ENCODE results near the gene GOLGA3. TPM values are rescaled to one million over a fixed set of nuclear protein-coding genes. Genes with fewer than 3 reads are reported as not detected.
A peak's percentile ranks its signal among the peaks of the same experiment; 100 is the strongest.

The GOLGA3 gene
- total RNA-seq, 2 experiments from 2014 or later = 31.5 to 34.0 TPM

DNA sequence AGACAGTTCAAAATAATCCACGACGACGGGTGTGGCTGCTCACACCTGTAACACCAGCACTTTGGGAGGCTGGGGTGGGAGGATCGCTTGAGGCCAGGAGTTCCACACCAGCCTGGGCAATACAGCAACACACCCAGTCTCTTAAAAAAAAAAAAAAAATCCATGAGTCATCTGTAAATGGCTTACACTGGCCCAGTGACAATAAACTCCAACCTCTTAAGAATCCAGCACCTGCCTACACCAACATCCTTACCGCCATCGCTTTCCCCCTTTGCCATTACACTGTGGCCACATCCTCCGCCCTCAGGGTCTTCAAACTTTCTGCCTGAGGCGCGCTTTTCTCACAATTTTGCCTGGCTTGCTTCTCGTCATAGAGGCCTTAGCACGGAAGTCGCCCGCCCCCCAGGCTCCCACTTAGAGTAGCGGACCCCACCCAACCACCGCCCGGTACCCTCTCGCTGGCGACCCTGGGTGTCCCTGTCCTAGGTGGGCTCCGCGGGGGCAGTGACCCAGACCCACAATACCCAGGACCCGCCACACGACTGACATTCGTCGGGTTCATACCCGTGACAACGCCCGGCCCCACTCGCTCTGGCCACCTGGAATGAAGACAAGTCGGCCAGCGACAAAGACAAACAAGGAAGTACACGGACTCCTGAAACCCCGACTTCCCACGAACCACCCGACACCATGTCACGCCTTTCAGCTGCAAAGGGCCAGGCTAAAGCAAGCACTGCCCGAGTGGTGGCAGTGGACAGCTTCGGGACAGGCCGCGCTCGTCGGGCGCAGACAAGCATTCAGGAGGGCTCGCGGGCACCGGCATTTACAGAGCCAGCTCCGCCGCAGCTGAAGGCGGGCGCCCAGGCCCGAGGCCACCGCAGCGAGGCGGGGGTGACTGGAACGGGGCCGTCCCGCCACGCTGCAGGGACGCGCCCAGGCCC lies 636 bp downstream of the GOLGA3 start:
- Histone ChIP-seq H3K9me3 (ENCODE audit: control insufficient read depth in 1 of 2, insufficient read depth in 1 of 2, low read length in 2 of 2) (peaks cover 0 to 4% of the 10 kb centered on the region in 2 experiments), H3K4me3 (ENCODE audit: low read length) (peak overlapping the region; percentile 90), H3K27ac (ENCODE audit: low read depth in 1 of 2, low read length in 2 of 2) (peak overlapping the region; percentile 44 to 94), H3K27me3 (ENCODE audit: control insufficient read depth in 1 of 2, insufficient read depth in 2 of 2, low read length in 2 of 2) (no peaks in the 10 kb centered on the region), H3K4me1 (ENCODE audit: insufficient read depth, low read length) (peaks cover 30% of the 10 kb centered on the region), H3K36me3 (ENCODE audit: insufficient read depth, low read length) (peaks cover 32% of the 10 kb centered on the region)
- Mint-ChIP-seq H3K27me3 (no peaks in the 10 kb centered on the region), H3K9me3 (no peaks in the 10 kb centered on the region), H3K4me1 (ENCODE audit: low read depth) (peaks cover 49% of the 10 kb centered on the region), H3K27ac (peak overlapping the region; percentile 100), H3K36me3 (ENCODE audit: low read depth) (peaks cover 57% of the 10 kb centered on the region), H3K4me3 (peak overlapping the region; percentile 77)
- CTCF ChIA-PET = interaction anchor here (1.1 to 1.5 kb wide), 2 partner anchors 66 to 77 kb away, joined by 3 to 7 read pairs; no protein-coding TSS in a partner anchor
- intact Hi-C loops (cut with DNase I, micrococcal nuclease) = loop anchor here in 1 of 2 experiments (2.0 to 5.0 kb wide), 4 partner anchors 59 to 129 kb away; partner anchors contain the start of genes PGAM5 and ZNF605
- ATAC-seq (ENCODE audit: poor library complexity) (peak; percentile 8), DNase-seq (peak in 8 of 14 experiments; percentile 10 to 38 (median 16))
- TF ChIP-seq CTCF (IDR thresholded peaks at IDR 0.05) = no peak
- POLR2A ChIA-PET = interaction anchor here (0.9 to 2.3 kb wide), 12 partner anchors 8 to 210 kb away, joined by 3 to 30 read pairs (median 9); partner anchors contain the start of genes CHFR and ZNF84

DNA sequence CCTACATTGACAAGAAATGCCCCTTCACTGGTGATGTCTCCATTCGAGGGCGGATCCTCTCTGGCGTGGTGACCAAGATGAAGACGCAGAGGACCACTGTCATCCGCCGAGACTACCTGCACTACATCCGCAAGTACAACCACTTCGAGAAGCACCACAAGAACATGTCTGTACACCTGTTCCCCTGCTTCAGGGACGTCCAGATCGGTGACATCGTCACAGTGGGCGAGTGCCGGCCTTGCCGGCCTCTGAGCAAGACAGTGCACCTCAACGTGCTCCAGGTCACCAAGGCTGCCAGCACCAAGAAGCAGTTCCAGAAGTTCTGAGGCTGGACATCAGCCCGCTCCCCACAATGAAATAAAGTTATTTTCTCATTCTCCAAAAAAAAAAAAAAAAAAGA lies 2.8 kb downstream of the GOLGA3 start:
- Histone ChIP-seq H3K4me1 (ENCODE audit: insufficient read depth, low read length) (peaks cover 30% of the 10 kb centered on the region), H3K27ac (ENCODE audit: low read depth in 1 of 2, low read length in 2 of 2) (no peak overlapping the region), H3K4me3 (ENCODE audit: low read length) (no peak overlapping the region), H3K36me3 (ENCODE audit: insufficient read depth, low read length) (peaks cover 47% of the 10 kb centered on the region), H3K27me3 (ENCODE audit: control insufficient read depth in 1 of 2, insufficient read depth in 2 of 2, low read length in 2 of 2) (no peaks in the 10 kb centered on the region), H3K9me3 (ENCODE audit: control insufficient read depth in 1 of 2, insufficient read depth in 1 of 2, low read length in 2 of 2) (peaks cover 0 to 4% of the 10 kb centered on the region in 2 experiments)
- ChIA-PET CTCF (no interaction called here), POLR2A (no interaction called here)
- H3K4me3 Mint-ChIP-seq = peak overlapping the region; percentile 45
- no peak for DNase-seq
- H3K27ac Mint-ChIP-seq = peak overlapping the region; percentile 100
- H3K4me1 Mint-ChIP-seq (ENCODE audit: low read depth) = peaks cover 46% of the 10 kb centered on the region
- no peaks in the 10 kb centered on the region for H3K27me3 Mint-ChIP-seq
- intact Hi-C loops (cut with DNase I, micrococcal nuclease) = loop anchor here in 1 of 2 experiments (5.0 kb wide), 1 partner anchor 131 kb away; the partner anchor contains the start of gene ZNF605
- no peak for ATAC-seq (ENCODE audit: poor library complexity)
- no peaks in the 10 kb centered on the region for H3K9me3 Mint-ChIP-seq
- peaks cover 68% of the 10 kb centered on the region for H3K36me3 Mint-ChIP-seq (ENCODE audit: low read depth)
- TF ChIP-seq CTCF (IDR thresholded peaks at IDR 0.05) = no peak

DNA sequence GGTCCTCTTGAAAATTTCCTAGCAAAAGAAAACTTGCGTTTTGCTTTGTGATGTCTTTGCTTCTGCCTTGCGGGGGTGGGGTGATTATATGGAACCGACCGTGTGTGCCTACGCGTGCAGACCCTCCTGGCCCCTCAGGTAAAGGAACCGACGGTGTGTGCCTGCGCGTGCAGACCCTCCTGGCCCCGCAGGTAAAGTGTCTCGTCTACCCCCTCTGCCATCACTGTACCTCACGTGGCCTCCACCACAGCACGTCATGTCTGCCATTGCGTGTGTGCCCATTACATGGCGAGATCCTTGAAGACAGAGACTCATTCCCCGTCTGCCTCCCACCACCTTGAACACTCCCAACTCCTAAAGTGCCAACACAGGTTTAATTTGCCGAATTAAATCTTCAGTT lies 3.6 kb downstream of the GOLGA3 start:
- Histone ChIP-seq H3K9me3 (ENCODE audit: control insufficient read depth in 1 of 2, insufficient read depth in 1 of 2, low read length in 2 of 2) (peaks cover 0 to 4% of the 10 kb centered on the region in 2 experiments), H3K27me3 (ENCODE audit: control insufficient read depth in 1 of 2, insufficient read depth in 2 of 2, low read length in 2 of 2) (no peaks in the 10 kb centered on the region), H3K4me1 (ENCODE audit: insufficient read depth, low read length) (peaks cover 30% of the 10 kb centered on the region), H3K27ac (ENCODE audit: low read depth in 1 of 2, low read length in 2 of 2) (no peak overlapping the region), H3K36me3 (ENCODE audit: insufficient read depth, low read length) (peaks cover 53% of the 10 kb centered on the region), H3K4me3 (ENCODE audit: low read length) (no peak overlapping the region)
- no peak for TF ChIP-seq CTCF (IDR thresholded peaks at IDR 0.05)
- peak overlapping the region; percentile 100 for H3K27ac Mint-ChIP-seq
- ChIA-PET POLR2A (no interaction called here), CTCF (no interaction called here)
- no peak for DNase-seq
- intact Hi-C loops (cut with DNase I, micrococcal nuclease) = loop anchor here in 1 of 2 experiments (5.0 kb wide), 1 partner anchor 132 kb away; the partner anchor contains the start of gene ZNF605
- H3K9me3 Mint-ChIP-seq = no peaks in the 10 kb centered on the region
- H3K4me1 Mint-ChIP-seq (ENCODE audit: low read depth) = peaks cover 46% of the 10 kb centered on the region
- no peak for ATAC-seq (ENCODE audit: poor library complexity)
- peaks cover 75% of the 10 kb centered on the region for H3K36me3 Mint-ChIP-seq (ENCODE audit: low read depth)
- H3K27me3 Mint-ChIP-seq = no peaks in the 10 kb centered on the region
- H3K4me3 Mint-ChIP-seq = peak overlapping the region; percentile 58

Data from CD4-positive, alpha-beta T cell (primary cell).